HG02970 (cell line): ENCODE results near the gene ARHGEF26.

Experiments used
- ATAC-seq: cut with Tn5 transposase; IDR thresholded peaks from one replicate; pipeline ENCODE4 v1.9.1; 2021; ENCODE audit warnings: mild to moderate bottlenecking, moderate library complexity, moderate number of reproducible peaks; ENCODE audit not compliant: unreplicated experiment, low FRiP score

The ARHGEF26 gene

DNA sequence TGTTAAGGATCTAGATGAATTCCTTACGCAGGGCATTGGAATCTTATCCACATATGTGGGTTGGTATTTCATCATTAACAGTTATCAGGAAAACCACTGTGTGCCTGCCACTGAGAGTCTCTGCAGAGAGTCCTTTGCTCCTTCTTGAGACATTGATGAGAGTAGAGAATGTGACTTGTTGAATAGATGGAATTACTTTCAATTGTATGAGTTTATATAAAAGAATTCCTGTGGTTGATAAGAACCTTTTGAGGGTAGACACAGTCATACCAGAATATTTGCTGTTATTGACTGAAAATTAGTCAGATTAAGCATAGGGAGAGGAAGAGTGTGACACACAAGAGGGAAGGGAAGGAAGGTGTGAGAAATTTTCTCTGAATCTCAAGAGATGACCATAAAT, 30.8 kb downstream of the ARHGEF26 start:
- ATAC-seq, result no peak

DNA sequence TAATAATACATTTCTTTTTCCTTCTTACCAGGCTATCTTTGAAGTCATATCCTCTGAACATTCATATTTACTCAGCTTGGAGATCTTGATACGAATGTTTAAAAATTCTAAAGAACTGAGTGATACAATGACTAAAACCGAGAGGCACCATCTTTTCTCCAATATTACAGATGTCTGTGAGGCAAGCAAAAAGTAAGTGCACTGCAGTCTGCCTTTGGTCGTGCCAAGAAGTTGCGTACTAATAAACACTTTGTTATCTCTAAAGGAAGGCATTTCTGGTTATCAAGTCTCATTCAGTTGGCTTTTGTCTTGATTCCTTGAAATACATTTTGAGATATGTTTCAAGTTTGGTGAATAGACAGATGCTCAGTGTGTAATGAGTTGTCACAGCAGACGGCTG, 31.6 kb downstream of the ARHGEF26 start:
- ATAC-seq, result no peak

DNA sequence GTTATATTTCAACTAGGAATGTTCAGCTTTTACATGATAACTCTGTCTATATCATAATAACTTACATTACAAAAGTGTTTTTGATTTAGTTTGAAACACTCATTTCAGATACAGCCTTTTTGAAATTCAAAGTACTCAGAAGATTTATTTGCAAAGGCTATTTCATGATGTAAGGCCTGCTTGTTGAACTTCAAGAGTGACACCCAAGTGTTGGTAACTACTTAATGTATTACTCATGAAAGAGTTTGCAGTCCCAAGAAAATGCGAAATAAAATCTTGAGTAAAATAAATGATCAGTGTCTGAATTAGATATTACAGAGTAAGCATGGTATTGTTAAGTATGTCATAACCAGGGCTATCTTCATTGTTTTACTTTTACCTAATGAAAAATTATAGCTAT, 35.3 kb downstream of the ARHGEF26 start:
- no peak for ATAC-seq

DNA sequence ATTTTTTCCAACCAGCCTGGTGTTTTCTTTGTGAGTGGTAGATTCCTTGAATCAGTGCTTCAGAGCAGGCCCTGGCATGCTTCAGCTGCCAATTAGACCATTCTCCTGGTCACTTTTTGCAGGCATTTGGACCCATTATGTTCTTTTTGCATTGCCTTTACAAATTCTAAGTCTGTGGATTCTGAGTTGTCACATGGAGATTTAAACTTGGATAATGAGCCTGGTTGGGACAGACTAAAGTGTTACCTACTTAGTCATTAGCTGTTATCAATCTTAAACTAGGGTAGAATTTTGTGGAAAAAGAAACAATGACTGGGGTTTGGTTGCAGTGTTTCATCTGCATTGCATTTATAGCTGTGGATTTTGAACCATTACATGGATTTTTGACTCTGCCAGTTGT, 40.6 kb downstream of the ARHGEF26 start:
- ATAC-seq, result no peak

DNA sequence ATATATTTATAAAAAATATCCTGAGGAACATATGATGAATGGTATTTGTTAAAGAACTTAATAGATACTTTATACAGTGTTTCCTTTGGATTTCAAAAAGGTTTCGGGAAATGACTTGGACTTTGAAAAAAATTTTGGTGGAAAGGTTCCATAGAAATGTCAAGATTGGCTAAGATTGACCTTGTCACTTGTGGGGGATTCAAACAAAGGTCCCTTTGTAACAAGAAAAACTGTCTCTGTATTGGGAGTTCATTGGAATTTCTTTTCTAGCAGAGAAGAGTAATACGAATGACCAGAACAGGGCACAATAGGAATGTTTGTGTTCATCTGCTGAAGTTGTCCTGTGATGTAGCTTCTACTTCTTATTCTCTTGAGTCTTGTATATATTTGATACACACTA, 43.2 kb downstream of the ARHGEF26 start:
- ATAC-seq, result no peak

DNA sequence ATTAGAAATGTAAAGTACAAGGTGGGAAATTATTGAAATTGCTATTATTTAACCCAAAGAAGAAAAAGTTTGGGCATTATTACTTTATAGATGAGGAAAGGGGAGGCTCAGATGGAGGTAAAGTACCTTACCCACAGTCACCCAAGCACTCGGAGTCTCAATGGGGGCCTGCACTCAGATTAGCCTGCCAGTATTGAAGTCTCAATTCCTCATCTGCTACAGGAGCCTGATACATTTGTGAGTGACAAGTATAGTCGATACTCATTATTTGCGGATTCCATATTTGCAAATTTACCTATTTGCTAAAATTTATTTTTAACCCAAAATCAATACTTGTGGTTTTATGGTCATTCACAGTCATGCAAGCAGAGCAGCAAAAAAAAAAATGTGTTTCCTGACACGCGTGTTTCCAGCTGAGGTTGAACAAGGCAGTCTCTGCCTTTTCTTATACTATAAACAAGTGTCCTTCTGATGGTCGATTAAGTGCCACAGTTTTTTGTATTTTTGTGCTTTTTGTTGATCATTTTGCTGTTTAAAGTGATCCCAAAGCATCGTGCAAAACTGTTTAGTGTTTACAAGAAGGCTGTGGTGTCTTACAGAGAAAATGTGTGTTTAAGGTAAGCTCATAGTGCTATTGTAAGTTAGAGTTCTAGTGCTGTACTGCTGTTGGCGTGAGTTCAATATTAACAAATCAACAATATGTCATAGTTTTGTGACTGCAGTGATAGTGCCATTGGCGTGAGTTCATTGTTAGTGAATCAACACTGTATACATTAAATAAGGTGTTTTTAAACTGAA, 48.0 kb downstream of the ARHGEF26 start:
- ATAC-seq, result no peak

DNA sequence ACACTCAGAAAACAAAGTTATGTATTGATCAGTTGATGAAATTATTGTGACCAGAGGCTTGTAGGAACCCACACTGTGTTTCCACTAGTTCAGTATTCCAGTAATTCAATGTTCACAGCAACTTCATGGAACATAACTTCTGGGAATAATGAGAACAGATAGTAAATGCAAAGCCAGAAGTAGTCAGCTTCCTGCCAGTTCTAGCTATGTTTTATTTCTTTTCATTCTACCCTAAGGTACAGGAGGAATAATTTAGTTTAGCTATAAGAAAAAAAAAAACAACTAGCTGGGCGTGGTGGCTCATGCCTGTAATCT, 48.6 kb downstream of the ARHGEF26 start:
- ATAC-seq, result no peak

DNA sequence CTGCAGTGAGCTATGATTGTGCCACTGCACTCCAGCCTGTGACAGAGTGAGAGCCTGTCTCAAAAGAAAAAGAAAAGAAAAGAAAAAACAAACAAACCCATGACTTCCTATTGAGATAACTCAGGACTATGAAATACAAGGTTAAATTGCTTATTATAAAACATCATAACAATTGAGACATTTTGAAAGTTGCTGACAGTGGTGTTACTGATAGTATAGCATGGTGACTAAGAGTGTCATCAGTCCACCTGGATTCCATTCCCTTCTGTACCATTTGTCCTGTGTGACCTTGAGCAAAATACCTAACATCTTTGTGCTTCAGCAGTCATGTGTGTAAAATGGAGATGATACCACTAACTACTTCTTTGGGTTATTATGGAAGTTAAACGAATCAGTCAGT, 49.1 kb downstream of the ARHGEF26 start:
- ATAC-seq, result no peak

DNA sequence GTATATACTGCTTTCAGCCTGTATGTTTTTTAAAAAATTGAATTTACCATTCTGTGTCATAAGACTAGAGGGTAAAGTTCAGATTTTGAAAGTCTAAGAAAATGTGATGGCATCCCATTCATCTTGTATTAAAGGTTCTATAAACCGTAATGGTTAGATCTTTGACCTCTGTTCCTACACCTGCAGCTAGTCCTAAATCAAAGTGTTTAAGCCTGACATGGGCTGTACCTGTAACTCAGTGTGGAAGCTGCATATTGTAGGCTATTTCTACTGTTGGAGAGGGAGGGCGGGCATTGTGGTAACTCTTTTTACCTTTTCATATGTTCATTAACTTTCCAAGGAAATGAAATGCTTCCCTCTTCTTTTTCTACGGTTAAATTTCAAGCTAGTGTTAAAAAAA, 53.9 kb downstream of the ARHGEF26 start:
- ATAC-seq, result no peak

DNA sequence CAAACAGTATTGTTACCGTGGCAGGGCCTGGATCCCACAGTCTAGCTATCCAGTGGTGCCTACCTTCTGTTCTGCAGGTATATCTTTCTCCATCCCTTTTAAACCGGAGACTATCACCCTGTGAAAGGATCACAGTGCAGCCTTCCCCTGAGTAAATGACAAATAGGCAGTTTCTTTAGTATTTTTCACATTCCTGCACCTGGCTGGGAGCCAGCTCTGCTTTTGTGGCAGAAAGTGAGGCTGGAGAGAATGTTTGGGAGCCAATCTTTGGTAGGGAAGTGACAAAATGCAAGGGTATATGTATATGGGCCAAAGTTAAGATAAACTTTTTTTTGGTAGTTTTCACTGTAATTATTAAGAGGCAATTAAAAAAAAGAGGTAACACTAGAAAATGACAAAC, 54.8 kb downstream of the ARHGEF26 start:
- no peak for ATAC-seq

DNA sequence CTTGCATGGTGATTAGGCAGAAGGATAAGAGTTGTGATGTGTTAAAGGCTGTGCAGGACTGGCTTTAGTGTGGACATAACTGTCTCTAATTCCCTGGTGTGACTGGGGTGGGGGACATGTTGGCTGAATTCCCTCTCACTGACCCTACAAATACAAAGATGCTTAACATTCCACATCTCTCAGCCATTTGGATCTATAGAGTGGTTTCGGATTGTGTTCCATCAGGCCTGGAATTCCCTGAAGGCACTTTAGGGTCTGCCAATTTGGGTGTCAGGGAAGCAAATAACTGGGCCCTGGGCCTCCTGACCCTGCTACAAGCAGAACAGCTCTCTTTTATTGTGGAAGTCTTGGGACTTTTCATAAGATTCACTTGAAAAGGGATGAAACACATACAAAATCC, 56.2 kb downstream of the ARHGEF26 start:
- ATAC-seq, result no peak

DNA sequence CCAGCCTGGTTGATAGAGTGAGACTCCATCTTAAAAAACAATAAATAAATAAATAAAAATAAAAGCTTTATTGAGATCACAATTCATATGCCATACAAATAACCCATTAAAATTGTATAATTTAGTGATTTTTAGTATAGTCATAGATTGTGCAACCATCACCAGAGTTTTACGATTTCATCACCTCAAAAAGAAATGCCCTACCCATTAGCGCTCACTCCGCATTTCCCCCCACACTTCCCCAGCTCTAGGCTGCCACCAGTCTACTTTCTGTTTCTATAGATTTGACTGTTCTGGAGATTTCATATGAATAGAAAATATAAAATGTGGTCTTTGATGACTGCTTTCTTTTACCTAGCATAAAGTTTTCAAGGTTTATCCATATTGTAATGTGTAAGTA, 57.0 kb downstream of the ARHGEF26 start:
- no peak for ATAC-seq

DNA sequence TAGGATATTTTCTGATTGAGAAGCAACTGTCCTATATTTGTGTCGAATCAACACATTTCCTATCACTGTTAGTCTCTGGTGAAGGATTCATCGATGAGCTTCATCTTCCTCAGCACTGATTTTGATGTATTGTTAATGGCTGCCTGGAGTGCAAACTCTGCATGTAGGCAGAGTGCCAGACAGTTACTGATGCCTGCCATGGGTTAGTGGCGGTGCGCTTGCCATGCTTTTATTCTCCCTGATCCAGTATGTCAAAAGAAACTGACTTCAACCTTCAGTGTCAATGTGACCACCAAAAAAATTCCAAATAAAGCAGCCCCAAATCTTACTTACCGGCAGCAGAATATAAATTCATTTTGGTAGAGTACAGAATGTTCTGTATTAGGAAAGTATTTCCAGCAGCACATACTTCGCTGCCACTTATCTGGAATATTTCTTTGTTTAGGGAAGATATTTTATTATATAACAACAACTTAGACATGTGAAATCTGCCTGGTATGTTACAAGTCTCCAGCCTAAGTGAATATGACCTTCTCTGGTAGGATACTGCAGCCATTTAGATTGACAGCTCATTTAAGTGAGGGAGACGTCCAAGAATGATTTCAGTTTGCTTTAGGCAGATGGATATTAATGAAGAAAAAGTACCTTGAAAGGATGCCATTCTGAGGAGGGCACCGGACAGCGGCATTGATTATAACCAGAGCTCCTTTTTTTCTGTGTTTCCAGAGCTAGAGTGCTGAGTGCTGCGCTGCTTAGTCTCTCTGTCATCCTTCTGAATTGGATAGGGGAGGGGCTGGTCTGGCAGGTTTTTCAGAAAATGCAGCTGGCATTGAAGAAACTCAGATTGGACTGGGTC, 59.9 kb downstream of the ARHGEF26 start:
- ATAC-seq, result no peak

DNA sequence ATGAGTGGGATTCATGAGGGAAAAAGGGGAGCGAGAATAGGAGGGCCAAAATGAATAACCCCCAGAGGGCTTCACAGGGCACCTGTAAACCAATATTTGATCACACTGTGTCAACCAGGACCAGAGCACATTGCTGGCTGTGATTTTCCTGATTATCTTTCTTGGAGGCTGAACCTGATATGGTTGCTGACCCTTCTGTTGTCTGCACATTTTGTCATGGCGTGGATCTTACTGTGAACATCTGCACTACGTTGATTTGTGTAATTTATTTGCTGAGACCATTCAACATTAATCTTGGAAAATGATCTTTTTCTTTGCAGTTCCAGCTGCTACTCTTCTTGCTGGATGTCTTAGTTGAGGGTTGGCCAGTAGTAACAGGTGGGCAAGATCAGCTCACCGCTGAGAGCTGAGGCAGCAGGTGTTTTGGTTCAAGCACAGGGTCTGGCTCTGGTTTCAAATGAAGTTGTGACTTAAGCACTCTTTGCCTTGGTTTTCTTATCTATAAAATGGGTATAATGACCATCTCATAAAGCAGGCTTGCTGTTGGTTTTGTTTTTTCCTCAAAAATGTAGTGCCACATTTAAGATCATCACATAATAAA, 61.2 kb downstream of the ARHGEF26 start:
- no peak for ATAC-seq

DNA sequence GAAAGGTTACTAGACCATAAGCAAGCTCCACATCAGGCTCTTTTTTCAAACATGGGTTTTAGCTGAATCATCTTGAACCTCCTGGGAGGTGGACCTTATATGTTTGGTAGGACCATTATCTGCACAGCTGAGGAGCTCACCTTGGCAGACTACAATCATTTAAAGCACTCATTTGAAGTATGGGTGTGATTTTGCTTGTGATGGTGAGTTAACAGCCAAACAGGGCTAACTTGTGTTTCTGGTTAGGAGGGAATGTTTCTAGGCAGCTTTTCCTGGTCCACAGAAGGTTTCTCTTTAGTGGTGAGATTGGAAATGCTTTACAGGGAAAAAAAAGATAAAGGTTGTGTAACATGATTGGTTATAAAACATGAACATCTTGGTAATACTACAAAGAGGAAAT, 61.8 kb downstream of the ARHGEF26 start:
- ATAC-seq, result no peak

DNA sequence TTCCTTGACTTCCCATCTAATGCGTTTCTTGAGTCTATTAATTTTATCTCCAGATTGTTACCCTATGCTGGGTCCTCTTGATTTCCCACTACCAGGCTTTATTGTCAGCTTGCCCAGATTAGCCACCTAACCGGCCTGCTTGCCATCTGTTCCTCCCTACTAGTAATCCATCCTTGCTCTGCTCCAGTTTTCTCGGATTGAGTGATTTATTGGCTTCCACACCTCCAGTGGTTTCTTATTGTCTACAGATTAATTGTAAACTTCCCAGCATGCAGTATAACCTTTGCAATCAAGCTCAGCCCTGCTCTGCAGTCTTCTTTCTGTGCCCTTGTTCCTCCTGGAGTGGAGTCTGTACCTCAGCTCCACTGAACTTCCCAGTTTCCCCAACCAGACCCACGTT, 63.4 kb downstream of the ARHGEF26 start:
- ATAC-seq, result no peak

DNA sequence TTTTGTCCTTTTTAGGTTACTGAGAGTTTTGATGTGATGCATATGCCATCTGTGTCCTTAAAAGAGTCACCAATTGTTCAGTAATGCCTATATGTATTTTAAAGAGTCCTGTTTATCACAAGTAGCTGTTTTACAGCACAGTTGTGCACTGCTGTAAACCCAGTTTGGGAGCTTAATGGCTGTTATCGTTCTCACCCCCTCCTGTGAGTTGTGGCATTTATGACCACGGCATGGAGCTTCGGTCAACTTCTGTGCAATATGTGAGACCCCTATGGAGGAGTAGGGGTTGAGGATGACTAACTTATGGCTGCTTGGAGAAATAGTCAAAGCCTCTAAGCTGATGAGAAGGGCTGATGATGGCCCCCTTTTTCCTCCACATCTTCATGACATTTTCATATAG, 67.2 kb downstream of the ARHGEF26 start:
- ATAC-seq, result no peak

DNA sequence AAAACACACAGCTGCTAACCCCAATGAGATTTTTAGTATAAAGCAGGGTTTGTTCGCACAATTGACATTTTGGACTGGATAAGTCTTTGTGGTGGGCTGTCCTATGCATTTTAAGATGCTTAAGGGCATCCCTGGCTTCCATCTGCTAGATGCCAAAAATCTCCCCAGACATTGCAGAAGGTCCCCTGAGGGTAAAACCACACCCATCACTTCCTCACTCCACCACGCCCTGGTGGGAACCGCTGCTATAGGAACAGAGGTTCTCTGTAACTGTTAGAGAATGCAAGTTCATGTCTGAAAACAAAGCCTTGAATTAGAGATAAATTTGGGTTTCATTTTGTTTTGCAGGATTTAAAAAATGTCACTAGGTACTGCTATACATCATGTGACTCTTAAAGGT, 67.7 kb downstream of the ARHGEF26 start:
- no peak for ATAC-seq

DNA sequence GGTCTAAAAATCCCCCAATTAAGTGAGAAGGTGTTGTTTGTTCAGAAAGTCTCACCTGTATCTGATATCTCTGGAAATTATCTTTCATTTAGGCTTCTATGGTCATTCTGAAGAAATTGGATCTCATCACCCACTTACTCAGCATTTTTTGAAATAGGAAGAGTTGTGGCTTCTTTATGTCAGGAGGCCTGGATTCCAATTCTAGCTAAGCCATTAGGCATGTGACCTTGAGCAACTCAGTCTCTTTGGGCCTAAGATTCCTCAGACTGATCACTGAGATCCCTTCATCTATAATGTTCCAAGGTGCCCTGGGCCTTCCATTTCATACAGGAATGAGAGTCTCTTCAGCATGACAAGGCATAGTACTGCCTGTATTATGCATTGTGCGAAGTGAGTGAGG, 70.3 kb downstream of the ARHGEF26 start:
- no peak for ATAC-seq

DNA sequence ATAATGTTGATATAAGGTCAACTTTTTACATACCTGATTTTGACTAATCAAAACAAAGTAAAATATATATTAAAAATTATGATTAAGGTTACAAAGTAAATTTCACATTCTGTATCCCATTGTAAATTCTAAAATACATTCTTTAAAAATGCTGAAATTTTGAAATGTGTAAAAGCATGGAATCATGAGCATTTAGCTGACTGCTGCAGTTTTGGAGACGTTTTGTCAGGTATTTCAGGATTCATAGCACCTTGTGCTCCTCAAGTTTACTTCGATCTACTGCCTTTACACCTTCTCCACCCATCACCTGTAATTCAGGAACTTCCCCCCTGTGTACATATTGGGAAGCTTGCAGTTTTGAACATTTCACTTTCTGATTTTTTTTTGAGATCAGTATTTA, 71.0 kb downstream of the ARHGEF26 start:
- ATAC-seq, result no peak

DNA sequence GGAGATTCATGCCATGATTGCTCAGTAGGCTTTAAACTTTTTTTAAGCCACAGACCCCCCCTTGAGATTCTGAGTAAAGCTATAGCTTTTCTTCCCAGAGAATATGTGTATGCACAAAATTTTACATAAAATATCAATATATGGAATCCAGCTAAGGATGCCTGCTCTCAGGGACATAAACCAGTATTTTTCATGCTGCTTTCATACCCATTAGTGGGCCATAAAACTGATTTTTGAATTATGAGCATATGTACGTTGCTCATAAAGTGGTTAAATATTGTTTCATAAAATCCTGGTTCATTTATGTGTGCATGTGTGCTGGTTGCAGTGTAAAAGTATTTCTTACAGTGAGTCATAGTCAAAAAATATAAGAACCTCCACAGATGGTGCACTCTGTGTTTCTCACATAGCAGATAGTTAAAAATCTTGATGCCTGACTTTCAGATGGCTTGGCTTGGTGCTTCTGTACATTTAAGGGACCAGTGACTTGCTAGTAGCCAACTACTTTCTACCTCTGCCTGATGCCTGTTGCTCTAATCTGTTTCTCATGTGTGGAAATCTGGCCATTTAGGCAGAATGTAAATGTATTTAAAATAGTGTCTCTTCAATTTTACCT, 71.9 kb downstream of the ARHGEF26 start:
- ATAC-seq, result no peak
